ENCODE results near the gene ZPR1. TPM values are rescaled to one million over a fixed set of nuclear protein-coding genes. Genes with fewer than 3 reads are reported as not detected.
"Not testable (repeated sequence)": the region's sequence is repeated elsewhere in the genome, so short reads cannot be mapped to it uniquely, and the experiment has no call there.

Gene ZPR1
- total RNA-seq, result 79.1 TPM
- long read RNA-seq, full-length matches to known transcripts, result 307 of 351 reads
- long read RNA-seq, partial matches to known transcripts, result 18 of 351 reads
- long read RNA-seq, other reads (novel, unspliced or antisense), result 26 of 351 reads

DNA sequence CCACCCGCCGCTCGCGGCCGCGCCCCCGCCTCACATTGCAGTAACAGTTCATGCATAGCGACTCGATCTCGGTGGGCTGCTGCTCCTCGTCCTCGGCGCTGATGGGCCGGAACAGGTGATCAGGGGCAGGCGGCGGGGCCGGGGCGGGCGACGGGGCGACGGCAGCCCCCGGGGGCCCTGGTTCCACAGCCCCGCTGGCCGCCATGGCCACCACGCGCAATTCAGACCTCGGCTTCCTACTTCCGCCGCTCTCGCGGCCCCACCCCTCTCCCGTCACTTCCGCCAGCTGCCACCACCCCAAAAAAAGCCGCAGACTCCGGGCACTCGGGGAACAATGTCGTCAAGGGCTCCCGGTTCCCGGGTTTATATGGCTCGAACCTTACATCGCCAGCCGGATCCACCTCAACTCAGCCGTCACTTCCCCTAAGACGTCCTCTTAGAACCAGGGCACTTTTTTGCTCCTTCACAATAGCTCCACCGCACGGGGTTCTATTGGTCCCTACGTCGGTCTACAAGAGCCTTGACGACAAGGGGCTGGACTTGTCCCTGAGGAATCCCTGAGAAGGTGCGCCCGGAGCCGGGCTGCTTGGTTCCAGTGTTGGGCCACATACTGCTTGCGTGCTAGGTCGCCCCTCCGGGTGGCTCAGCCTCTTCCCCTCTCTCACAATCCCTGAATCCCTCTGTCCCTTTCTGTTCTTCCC, at the start of gene ZPR1:
Gene ZPR1, minus strand, starts transcription at position 238 of the 701 bp plus-strand sequence. Its CDS starts 33 bp downstream, at position 205.
- peak; percentile 95 for DNase-seq (ENCODE audit: low spot score)

- DNase-seq (ENCODE audit: low spot score), result no peak
Observed at GRCh38 chr11:116836632-116836991, 48.8 kb upstream of the ZPR1 start.

DNA sequence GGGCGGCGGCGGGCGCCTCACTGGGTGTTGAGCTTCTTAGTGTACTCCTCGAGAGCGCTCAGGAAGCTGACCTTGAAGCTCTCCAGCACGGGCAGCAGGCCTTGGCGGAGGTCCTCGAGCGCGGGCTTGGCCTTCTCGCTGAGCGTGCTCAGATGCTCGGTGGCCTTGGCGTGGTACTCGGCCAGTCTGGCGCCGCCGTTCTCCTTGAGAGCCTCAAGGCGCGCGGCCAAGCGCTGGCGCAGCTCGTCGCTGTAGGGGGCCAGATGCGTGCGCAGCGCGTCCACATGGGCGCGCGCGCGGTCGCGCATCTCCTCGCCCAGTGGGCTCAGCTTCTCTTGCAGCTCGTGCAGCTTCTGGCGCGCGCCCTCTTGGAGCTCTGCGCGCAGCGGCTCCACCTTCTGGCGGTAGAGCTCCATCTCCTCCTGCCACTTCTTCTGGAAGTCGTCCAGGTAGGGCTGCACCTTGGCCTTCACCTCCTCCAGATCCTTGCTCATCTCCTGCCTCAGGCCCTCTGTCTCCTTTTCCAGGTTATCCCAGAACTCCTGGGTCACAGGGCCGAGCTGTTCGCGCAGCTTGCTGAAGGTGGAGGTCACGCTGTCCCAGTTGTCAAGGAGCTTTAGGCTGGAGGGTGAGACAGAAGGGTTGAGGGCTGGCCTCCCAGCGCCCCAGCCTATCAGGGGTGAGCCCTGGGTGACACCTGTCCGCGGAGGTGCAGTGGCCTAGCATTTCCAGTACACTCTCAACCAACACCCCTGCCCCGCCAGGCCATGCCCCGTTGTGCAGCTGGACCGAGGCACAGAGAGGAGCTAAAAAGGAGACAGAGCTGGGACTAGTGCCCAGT, 48.2 kb upstream of the ZPR1 start:
- peak; percentile 94 for DNase-seq (ENCODE audit: low spot score)

GRCh38 chr11:116835042-116835772, 47.4 kb upstream of the ZPR1 start:
- peak; percentile 87 for DNase-seq (ENCODE audit: low spot score)

DNA sequence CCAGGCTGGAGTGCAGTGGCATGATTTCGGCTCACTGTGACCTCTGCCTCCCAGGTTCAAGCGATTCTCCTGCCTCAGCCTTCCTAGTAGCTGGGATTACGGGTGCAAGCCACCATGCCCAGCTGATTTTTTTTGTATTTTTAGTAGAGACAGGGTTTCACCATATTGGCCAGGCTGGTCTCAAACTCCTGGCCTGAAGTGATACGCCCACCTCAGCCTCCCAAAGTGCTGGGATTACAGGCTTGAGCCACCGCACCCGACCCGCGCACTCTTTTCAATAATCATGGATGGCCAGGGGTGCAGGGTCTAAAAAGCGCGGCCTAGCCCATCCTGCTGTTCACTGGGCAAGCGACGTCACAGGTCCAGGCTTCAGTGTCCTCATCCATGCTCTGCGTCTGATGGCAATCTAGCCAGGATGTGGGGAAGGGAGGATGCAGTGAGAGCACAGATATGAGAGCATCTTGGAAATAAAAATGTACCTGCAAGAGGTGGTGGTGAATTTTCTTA, 46.8 kb upstream of the ZPR1 start:
- DNase-seq (ENCODE audit: low spot score), result not testable (repeated sequence)

GRCh38 chr11:116833816-116834534, 46.2 kb upstream of the ZPR1 start:
- no peak for DNase-seq (ENCODE audit: low spot score)

DNA sequence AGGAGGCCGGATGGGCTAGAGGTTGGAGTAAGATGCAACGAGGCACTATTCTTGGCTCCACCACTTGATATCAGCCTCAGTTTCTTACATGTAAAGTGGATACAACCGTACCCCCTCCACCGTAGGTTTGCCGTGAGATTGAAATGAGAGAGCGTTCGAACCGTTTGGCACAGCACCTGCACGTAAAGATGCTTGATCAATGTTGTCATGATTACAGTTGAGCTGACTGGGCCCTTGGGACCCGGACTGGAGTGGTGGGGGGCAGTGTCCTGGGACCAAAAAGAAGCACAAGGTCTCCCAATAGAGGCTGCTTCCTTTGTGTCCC, 45.6 kb upstream of the ZPR1 start:
- peak; percentile 80 for DNase-seq (ENCODE audit: low spot score)

DNA sequence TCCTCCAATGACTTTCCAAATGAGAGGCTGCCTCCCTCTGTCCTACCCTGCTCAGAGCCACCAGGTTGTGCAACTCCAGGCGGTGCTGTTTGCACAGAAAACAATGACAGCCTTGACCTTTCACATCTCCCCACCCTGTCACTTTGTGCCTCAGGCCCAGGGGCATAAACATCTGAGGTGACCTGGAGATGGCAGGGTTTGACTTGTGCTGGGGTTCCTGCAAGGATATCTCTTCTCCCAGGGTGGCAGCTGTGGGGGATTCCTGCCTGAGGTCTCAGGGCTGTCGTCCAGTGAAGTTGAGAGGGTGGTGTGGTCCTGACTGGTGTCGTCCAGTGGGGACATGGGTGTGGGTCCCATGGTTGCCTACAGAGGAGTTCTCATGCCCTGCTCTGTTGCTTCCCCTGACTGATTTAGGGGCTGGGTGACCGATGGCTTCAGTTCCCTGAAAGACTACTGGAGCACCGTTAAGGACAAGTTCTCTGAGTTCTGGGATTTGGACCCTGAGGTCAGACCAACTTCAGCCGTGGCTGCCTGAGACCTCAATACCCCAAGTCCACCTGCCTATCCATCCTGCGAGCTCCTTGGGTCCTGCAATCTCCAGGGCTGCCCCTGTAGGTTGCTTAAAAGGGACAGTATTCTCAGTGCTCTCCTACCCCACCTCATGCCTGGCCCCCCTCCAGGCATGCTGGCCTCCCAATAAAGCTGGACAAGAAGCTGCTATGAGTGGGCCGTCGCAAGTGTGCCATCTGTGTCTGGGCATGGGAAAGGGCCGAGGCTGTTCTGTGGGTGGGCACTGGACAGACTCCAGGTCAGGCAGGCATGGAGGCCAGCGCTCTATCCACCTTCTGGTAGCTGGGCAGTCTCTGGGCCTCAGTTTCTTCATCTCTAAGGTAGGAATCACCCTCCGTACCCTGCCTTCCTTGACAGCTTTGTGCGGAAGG, 44.8 kb upstream of the ZPR1 start:
- DNase-seq (ENCODE audit: low spot score), result peak; percentile 71

DNA sequence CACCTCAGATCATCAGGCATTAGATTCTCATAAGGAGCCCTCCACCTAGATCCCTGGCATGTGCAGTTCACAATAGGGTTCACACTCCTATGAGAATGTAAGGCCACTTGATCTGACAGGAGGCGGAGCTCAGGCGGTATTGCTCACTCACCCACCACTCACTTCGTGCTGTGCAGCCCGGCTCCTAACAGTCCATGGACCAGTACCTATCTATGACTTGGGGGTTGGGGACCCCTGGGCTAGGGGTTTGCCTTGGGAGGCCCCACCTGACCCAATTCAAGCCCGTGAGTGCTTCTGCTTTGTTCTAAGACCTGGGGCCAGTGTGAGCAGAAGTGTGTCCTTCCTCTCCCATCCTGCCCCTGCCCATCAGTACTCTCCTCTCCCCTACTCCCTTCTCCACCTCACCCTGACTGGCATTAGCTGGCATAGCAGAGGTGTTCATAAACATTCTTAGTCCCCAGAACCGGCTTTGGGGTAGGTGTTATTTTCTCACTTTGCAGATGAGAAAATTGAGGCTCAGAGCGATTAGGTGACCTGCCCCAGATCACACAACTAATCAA, 44.0 kb upstream of the ZPR1 start:
- DNase-seq (ENCODE audit: low spot score), result peak; percentile 80

- peak; percentile 85 for DNase-seq (ENCODE audit: low spot score)
Observed at GRCh38 chr11:116830184-116830912, 42.5 kb upstream of the ZPR1 start.

- DNase-seq (ENCODE audit: low spot score), result no peak
Observed at GRCh38 chr11:116829525-116830183, 41.8 kb upstream of the ZPR1 start, which contains the start of gene APOC3. Gene APOC3, plus strand, starts transcription at chr11:116829907. Its CDS starts 676 bp downstream, at chr11:116830583.

DNA sequence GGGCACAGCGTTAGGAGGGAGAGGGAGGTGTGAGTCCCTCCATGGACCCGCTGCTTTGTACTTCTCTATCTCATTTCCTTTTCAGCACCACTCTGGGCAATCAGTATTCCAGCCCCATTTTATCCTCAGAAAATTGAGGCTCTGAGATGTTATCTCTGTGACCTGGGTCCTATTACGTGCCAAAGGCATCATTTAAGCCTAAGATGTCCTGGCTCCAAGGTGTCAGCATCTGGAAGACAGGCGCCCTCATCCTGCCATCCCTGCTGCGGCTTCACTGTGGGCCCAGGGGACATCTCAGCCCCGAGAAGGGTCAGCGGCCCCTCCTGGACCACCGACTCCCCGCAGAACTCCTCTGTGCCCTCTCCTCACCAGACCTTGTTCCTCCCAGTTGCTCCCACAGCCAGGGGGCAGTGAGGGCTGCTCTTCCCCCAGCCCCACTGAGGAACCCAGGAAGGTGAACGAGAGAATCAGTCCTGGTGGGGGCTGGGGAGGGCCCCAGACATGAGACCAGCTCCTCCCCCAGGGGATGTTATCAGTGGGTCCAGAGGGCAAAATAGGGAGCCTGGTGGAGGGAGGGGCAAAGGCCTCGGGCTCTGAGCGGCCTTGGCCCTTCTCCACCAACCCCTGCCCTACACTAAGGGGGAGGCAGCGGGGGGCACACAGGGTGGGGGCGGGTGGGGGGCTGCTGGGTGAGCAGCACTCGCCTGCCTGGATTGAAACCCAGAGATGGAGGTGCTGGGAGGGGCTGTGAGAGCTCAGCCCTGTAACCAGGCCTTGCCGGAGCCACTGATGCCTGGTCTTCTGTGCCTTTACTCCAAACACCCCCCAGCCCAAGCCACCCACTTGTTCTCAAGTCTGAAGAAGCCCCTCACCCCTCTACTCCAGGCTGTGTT, 41.1 kb upstream of the ZPR1 start:
- DNase-seq (ENCODE audit: low spot score), result no peak

DNA sequence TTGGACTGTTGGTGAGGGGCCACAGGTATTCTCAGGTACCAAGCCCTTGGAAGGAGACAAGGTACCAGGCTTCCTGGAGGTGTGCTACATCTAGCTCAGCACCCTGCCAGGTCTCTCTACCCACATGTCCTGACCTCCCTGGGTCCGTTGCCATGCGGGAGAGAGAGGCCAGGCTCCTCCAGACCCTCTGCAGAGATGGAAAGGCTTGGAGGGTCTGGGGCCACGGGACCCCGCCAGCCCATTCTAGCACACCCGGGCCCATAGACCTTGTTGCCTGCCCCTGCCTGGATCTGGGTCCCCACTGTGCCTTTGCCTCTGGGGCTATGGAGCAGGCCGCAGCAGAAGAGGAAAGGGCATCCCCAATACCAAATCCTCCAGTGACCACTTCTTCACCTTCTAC, 39.6 kb upstream of the ZPR1 start:
- no peak for DNase-seq (ENCODE audit: low spot score)

GRCh38 chr11:116826751-116827431, 39.1 kb upstream of the ZPR1 start:
- DNase-seq (ENCODE audit: low spot score), result no peak

GRCh38 chr11:116825854-116826750, 38.3 kb upstream of the ZPR1 start:
- DNase-seq (ENCODE audit: low spot score), result no peak

Measured in mesenteric fat pad (tissue), 1 donor.